Suprapubic skin (tissue), 4 donors: ENCODE measurements around the gene ANK3.

Experiments used
- CTCF ChIP-seq, 2 donors: fragments of 200-600 bp in 1 of 2; fragments of 450-650 bp in 1 of 2; sonication (generic) in 1 of 2; IDR thresholded peaks; one replicate each; pipeline ENCODE4 v1.5.1; 2016 to 2019; ENCODE audit warnings: antibody characterized with exemption in 2 of 2, mild to moderate bottlenecking in 1 of 2, moderate library complexity in 1 of 2
- EP300 ChIP-seq: sonication (generic); formaldehyde crosslinking; IDR thresholded peaks from one replicate; pipeline ENCODE4 v1.6.1; 2017; ENCODE audit warnings: antibody characterized with exemption
- POLR2A ChIP-seq, 2 donors: fragments of 450-650 bp; IDR thresholded peaks; one replicate each; pipeline ENCODE4 v1.6.1; 2017; ENCODE audit warnings: antibody characterized with exemption in 2 of 2, mild to moderate bottlenecking in 2 of 2, moderate library complexity in 2 of 2
- POLR2AphosphoS5 ChIP-seq, 3 donors: sonication (generic); formaldehyde crosslinking; IDR thresholded peaks; one replicate each; pipeline ENCODE4 v1.6.1; 2017; ENCODE audit warnings: antibody characterized with exemption in 3 of 3

GRCh38 chr10:60222047-60222446 is 167.6 kb downstream of the ANK3 start:
- no peak for TF ChIP-seq CTCF (IDR thresholded peaks at IDR 0.05)
- TF ChIP-seq POLR2AphosphoS5 (IDR thresholded peaks at IDR 0.05): no peak
- TF ChIP-seq POLR2A (IDR thresholded peaks at IDR 0.05): no peak
- no peak for TF ChIP-seq EP300
